Activated CD8-positive, alpha-beta memory T cell treated with anti-CD3 and anti-CD28 coated beads, Interleukin-2, amount 50 U/mL, for 1 hour (primary cell): ENCODE data around the gene SCYGR5.
"Not testable (repeated sequence)": the region's sequence is repeated elsewhere in the genome, so short reads cannot be mapped to it uniquely, and the experiment has no call there.

Source experiments
- DNase-seq: peaks from one replicate; pipeline ENCODE4 v3.0.0-alpha.2; 2020; ENCODE audit errors: extremely low read depth

SCYGR5 gene

GRCh38 chr2:227666631-227667170 is at the start of gene SCYGR5:
Gene SCYGR5, plus strand, starts transcription at chr2:227666804. Its CDS starts 0 bp downstream, at chr2:227666804.
- DNase-seq, result not testable (repeated sequence)

GRCh38 chr2:227617316-227618230 is 49.0 kb upstream of the SCYGR5 start, which contains the start of gene SCYGR4:
Gene SCYGR4, plus strand, starts transcription at chr2:227617498. Its CDS starts 0 bp downstream, at chr2:227617498.
- DNase-seq, result no peak

GRCh38 chr2:227623226-227623625 is 43.4 kb upstream of the SCYGR5 start:
- DNase-seq, result no peak

- DNase-seq, result no peak
These were observed 41.2 kb upstream of the SCYGR5 start for GRCh38 chr2:227625420-227625819.

- no peak for DNase-seq
These were observed 39.9 kb upstream of the SCYGR5 start for GRCh38 chr2:227626580-227627151.

GRCh38 chr2:227627769-227628168 is 38.8 kb upstream of the SCYGR5 start:
- DNase-seq, result no peak

GRCh38 chr2:227629435-227629834 is 37.2 kb upstream of the SCYGR5 start:
- no peak for DNase-seq

GRCh38 chr2:227630322-227630721 is 36.3 kb upstream of the SCYGR5 start:
- no peak for DNase-seq

GRCh38 chr2:227632827-227633226 is 33.8 kb upstream of the SCYGR5 start:
- DNase-seq, result no peak

- no peak for DNase-seq
These were observed 32.4 kb upstream of the SCYGR5 start for GRCh38 chr2:227634201-227634600.

- no peak for DNase-seq
These were observed 23.9 kb upstream of the SCYGR5 start for GRCh38 chr2:227642656-227643055.

GRCh38 chr2:227643990-227644551 is 22.5 kb upstream of the SCYGR5 start:
- DNase-seq, result no peak

- no peak for DNase-seq
These were observed 13.2 kb upstream of the SCYGR5 start for GRCh38 chr2:227653419-227653818.

- DNase-seq, result no peak
These were observed 12.2 kb upstream of the SCYGR5 start for GRCh38 chr2:227654426-227654825.

- DNase-seq, result no peak
These were observed 11.2 kb upstream of the SCYGR5 start for GRCh38 chr2:227655454-227655853.

- DNase-seq, result no peak
These were observed 9.3 kb upstream of the SCYGR5 start for GRCh38 chr2:227657199-227657845.

- DNase-seq, result no peak
These were observed 5.5 kb upstream of the SCYGR5 start for GRCh38 chr2:227661025-227661649.

GRCh38 chr2:227661827-227662226 is 4.8 kb upstream of the SCYGR5 start:
- no peak for DNase-seq

- DNase-seq, result no peak
These were observed 1.2 kb upstream of the SCYGR5 start for GRCh38 chr2:227665189-227665940.

GRCh38 chr2:227671170-227671905 is 4.7 kb downstream of the SCYGR5 start:
- DNase-seq, result no peak
